BLaER1 treated with 17β-estradiol and CSF1 and Interleukin-3, amounts not matched to agents 10 nM and 100 nM (cell line): ENCODE results near the gene LIPG.

Experiments used
- H3K27ac ChIP-seq, 11 experiments: shearing (Covaris generic); formaldehyde crosslinking; 2 replicates each; pipeline ENCODE4 v1.8.1; 2022
- H3K27me3 ChIP-seq, 11 experiments: shearing (Covaris generic); formaldehyde crosslinking; 2 replicates each; pipeline ENCODE4 v1.8.1; 2022
- H3K36me3 ChIP-seq, 11 experiments: shearing (Covaris generic); formaldehyde crosslinking; 2 replicates each; pipeline ENCODE4 v1.8.1; 2022
- H3K4me1 ChIP-seq, 10 experiments: shearing (Covaris generic); formaldehyde crosslinking; 2 replicates each; pipeline ENCODE4 v1.8.1; 2022
- H3K4me2 ChIP-seq, 11 experiments: shearing (Covaris generic); formaldehyde crosslinking; 2 replicates each; pipeline ENCODE4 v1.8.1; 2022
- H3K4me3 ChIP-seq, 10 experiments: shearing (Covaris generic); formaldehyde crosslinking; 2 replicates each; pipeline ENCODE4 v1.8.1; 2022
- H3K9ac ChIP-seq, 11 experiments: shearing (Covaris generic); formaldehyde crosslinking; 2 replicates each; pipeline ENCODE4 v1.8.1; 2022
- H3K9me3 ChIP-seq, 11 experiments: shearing (Covaris generic); formaldehyde crosslinking; replicated peaks in 1 of 11; 2 replicates each; pipeline ENCODE4 v1.8.1; 2022
- H4K20me1 ChIP-seq, 11 experiments: shearing (Covaris generic); formaldehyde crosslinking; 2 replicates each; pipeline ENCODE4 v1.8.1; 2022
- Cebpa-rat ChIP-seq, 11 experiments: shearing (Covaris generic); IDR thresholded peaks; 2 replicates each; pipeline ENCODE4 v1.8.1; 2022

Gene LIPG

DNA sequence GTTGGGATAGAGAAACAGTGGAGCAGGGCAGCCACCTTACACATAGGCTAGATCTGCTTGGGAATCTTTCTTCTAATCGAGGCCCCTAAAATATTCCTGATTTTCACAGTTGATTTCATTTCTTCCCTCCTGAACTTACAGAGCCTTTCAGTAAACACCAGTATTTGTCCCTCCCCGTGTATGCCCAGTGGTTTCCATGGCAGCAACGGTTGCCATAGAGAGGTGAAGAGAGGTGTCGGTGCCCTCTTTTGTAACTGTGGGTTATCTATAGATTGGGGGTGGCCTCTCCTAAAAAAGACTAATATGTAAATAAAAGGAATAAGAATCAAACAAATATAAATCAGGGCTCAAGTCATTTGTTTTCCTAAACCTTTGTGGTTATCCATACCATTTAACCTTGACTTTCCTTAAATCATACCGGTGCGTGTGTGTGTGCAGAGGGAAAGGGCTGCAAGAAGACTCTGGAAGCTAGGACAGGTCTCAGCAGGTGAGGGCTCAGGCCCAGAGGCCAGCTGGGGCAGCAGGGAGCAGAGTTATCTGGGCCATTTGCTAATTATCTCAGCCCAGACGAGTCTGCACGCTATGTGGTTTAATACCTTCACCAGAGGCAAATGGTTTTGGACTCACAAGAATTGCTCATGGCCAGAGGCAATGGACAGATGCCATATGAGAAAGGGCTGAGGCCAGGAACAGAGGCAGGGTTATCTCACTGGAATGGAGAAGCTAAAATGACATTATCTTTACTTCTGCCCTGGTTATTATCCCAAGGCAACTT lies 35.5 kb downstream of the LIPG start:
- Histone ChIP-seq H3K4me1 (no peaks in the 10 kb centered on the region), H3K4me3 (no peak overlapping the region), H3K36me3 (no peaks in the 10 kb centered on the region), H3K9me3 (no peaks in the 10 kb centered on the region), H3K27me3 (no peaks in the 10 kb centered on the region), H3K27ac (no peak overlapping the region), H3K4me2 (no peak overlapping the region), H3K9ac (no peak overlapping the region), H4K20me1 (no peaks in the 10 kb centered on the region)
- TF ChIP-seq Cebpa-rat (IDR thresholded peaks at IDR 0.05), result no peak

DNA sequence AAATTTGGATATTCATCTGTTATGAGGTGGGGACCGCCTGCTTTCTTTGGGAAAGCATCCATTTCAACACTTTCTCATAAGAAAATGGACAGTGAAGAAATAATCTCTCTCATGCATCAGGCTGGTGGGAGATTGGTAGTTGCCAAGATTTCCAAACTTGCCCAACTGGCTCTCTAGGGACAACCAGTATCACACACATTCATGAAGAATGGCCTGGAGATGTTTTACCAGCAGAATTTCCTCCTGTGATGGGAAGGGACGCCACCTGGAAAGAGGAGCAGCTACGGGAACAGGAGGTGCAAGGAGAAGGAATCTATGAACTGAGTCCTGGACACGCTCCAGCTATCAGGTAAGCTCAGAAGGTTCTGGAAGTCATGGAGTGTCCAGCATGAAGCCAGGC lies 39.4 kb downstream of the LIPG start:
- H3K9ac ChIP-seq, result no peak overlapping the region
- TF ChIP-seq Cebpa-rat (IDR thresholded peaks at IDR 0.05), result no peak
- no peak overlapping the region for H3K4me3 ChIP-seq
- no peaks in the 10 kb centered on the region for H3K4me1 ChIP-seq
- no peaks in the 10 kb centered on the region for H3K27me3 ChIP-seq
- no peak overlapping the region for H3K4me2 ChIP-seq
- no peaks in the 10 kb centered on the region; a peak in 1 of 22 replicates for H3K36me3 ChIP-seq
- H3K27ac ChIP-seq, result no peak overlapping the region
- no peaks in the 10 kb centered on the region for H4K20me1 ChIP-seq
- peaks cover 9 to 15% (median 11%) of the 10 kb centered on the region in 11 experiments for H3K9me3 ChIP-seq

DNA sequence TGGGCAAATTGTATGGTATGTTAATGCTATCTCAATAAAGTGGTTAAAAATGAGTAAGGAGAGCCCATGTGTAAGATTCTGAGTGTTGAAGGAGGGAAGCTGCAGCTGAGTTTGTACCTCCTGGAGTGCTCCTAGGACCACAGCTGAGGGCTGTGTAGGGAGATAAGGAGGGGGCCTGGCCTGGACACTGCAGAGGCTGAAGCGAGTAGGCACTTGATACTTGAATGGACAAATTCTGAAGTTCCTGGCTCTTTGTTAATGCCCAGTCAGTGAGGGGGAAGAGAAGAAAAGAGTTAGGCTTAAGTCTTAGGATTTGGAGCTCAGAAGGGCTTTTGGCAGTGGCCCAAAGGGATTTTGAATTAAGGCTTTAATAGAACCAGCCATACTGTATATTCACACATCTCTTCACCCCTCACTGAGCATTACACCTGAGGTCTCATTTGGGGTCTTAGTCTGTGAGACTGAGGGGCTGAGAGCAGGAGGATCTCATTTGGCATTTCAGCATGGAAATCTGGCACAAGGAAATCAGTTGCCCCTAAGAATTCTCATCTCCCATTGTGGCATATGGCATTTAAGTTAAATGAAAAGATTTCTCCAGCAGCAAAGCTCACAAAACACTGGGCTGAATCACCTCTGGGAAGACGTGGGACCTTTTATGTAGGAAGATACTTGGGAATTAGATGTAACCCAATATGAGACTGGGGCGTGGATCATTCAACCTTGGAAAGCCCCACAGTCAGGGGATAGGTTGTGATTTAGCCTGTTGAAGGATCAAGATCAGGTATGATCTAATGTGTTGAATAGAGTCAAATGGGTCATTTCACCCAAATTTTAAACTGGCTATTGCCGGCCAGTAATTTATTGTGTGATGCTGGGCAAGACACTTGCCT lies 46.8 kb downstream of the LIPG start:
- H3K27me3 ChIP-seq, result no peaks in the 10 kb centered on the region
- no peak overlapping the region for H3K4me2 ChIP-seq
- H3K4me3 ChIP-seq, result no peak overlapping the region
- no peaks in the 10 kb centered on the region for H3K4me1 ChIP-seq
- H3K9me3 ChIP-seq, result peaks cover 9 to 15% (median 11%) of the 10 kb centered on the region in 11 experiments
- TF ChIP-seq Cebpa-rat (IDR thresholded peaks at IDR 0.05), result no peak
- no peaks in the 10 kb centered on the region; a peak in 1 of 22 replicates for H3K36me3 ChIP-seq
- no peak overlapping the region for H3K27ac ChIP-seq
- H3K9ac ChIP-seq, result no peak overlapping the region
- no peaks in the 10 kb centered on the region for H4K20me1 ChIP-seq

DNA sequence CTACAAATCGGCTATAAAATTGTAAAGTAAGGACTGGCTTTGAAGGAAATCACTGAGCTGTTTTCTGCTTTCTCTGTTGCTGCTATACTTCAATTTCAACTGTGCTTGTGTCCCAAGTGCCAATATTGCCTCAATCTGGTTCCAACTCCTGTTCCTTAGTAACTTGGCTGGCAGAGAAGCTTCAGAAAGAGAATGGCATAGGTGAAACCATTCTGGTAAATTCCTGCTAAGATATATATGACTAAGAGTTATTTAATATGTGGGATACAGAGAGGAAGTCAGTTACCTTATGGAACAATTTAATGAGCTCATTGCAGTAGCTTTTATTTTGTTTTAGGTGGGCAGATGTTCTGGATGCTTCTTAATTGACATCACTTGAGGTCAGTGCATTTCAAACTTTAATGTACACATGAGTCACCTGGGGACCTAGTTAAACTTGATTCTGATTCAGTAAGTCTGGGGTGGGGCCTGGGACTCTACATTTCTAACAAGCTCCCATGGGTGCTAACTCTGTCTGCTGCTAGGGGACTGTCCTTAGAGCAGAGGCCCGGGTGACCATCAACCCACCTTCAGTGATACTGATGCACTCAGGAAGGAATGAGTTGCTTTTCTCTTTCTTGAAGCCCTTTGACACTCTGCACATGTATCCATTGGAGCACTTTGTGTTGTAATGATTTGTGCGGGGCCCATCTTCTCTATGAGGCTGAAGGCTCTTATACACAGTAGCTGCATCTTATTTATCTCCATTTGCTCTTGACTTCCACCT lies 47.6 kb downstream of the LIPG start:
- Histone ChIP-seq H4K20me1 (no peaks in the 10 kb centered on the region), H3K4me1 (no peaks in the 10 kb centered on the region), H3K27me3 (no peaks in the 10 kb centered on the region), H3K27ac (no peak overlapping the region), H3K9me3 (peaks cover 9 to 15% (median 11%) of the 10 kb centered on the region in 11 experiments), H3K4me3 (no peak overlapping the region), H3K4me2 (no peak overlapping the region), H3K9ac (no peak overlapping the region), H3K36me3 (no peaks in the 10 kb centered on the region; a peak in 1 of 22 replicates)
- no peak for TF ChIP-seq Cebpa-rat (IDR thresholded peaks at IDR 0.05)

DNA sequence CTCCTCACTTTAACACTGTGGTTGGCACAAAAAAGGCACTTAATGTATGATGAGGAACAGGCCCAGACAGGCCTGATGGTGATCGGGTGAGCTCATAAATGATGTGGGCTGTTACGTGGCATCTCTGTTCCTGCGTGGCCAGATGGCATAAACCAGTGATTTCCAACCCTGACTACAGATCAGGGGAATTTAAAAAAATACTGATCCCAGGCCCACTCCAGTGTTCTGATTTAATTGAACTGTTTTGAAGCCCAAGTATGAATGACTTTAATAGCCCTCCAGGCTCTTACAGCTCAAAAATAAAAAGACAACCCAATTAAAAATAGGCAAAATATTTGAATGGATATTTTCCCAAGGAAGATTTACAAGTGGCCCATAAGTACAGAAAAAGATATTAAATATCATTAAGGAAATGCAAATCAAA lies 48.2 kb downstream of the LIPG start:
- H3K4me2 ChIP-seq, result no peak overlapping the region
- H4K20me1 ChIP-seq, result no peaks in the 10 kb centered on the region
- H3K4me3 ChIP-seq, result no peak overlapping the region
- H3K36me3 ChIP-seq, result no peaks in the 10 kb centered on the region; a peak in 1 of 22 replicates
- no peak for TF ChIP-seq Cebpa-rat (IDR thresholded peaks at IDR 0.05)
- no peaks in the 10 kb centered on the region for H3K27me3 ChIP-seq
- peaks cover 7 to 12% (median 9%) of the 10 kb centered on the region in 11 experiments for H3K9me3 ChIP-seq
- H3K9ac ChIP-seq, result no peak overlapping the region
- H3K4me1 ChIP-seq, result no peaks in the 10 kb centered on the region
- no peak overlapping the region for H3K27ac ChIP-seq

DNA sequence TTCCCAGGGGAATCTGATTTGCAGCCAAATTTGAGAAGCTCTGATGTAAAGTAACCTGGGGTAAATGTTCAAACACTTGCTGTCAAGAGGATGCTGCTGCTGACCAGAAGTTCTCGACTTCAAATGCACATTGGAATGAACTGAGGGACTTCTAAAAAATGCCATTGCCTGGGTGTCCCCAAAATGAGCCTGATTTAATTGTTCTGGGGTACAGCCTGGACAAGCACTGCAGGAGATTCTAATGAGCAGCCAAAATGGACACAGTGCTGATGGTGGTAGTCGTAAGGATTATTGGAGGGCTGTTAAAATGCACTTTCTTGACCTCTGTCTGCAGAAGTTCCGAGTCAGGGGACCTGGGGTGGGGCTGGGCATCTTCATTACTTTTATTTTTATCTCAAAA lies 49.5 kb downstream of the LIPG start:
- Histone ChIP-seq H3K9ac (no peak overlapping the region), H3K4me3 (no peak overlapping the region), H4K20me1 (no peaks in the 10 kb centered on the region), H3K36me3 (no peaks in the 10 kb centered on the region), H3K4me1 (peaks cover 0 to 9% (median 0%) of the 10 kb centered on the region in 10 experiments; a peak in 1 of 20 replicates), H3K27me3 (no peaks in the 10 kb centered on the region), H3K4me2 (no peak overlapping the region), H3K9me3 (no peaks in the 10 kb centered on the region), H3K27ac (no peak overlapping the region)
- TF ChIP-seq Cebpa-rat (IDR thresholded peaks at IDR 0.05), result no peak

DNA sequence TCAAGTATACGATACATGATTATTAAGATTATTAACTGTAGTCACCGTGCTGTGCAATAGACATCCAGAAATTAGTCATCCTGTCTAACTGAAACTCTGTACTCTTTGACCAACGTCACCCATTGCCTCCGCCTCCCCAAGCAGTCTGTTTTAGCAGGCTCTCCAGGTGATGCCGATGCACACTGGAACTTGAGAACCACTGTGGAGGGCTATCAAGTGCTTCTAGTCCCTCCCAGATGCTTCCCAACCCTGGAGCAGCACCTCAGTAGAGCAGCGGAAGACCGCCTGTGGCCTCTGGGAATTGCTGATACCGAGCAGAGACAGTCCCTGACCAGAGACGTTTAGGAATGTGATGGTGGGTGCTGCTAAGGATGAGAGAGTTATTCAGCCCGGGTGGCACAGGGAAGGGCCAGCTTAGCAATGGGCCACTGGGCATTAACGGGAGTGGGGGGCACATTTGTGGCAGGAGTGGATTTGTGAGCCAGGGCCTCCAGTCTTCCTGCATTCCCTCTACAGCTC lies 50.7 kb downstream of the LIPG start:
- no peaks in the 10 kb centered on the region for H3K9me3 ChIP-seq
- no peaks in the 10 kb centered on the region for H4K20me1 ChIP-seq
- peaks cover 0 to 11% (median 0%) of the 10 kb centered on the region in 10 experiments; a peak in 1 of 20 replicates for H3K4me1 ChIP-seq
- no peak overlapping the region for H3K4me3 ChIP-seq
- no peak overlapping the region for H3K9ac ChIP-seq
- H3K27me3 ChIP-seq, result no peaks in the 10 kb centered on the region
- H3K36me3 ChIP-seq, result no peaks in the 10 kb centered on the region
- no peak overlapping the region for H3K4me2 ChIP-seq
- no peak overlapping the region for H3K27ac ChIP-seq
- TF ChIP-seq Cebpa-rat (IDR thresholded peaks at IDR 0.05), result no peak

DNA sequence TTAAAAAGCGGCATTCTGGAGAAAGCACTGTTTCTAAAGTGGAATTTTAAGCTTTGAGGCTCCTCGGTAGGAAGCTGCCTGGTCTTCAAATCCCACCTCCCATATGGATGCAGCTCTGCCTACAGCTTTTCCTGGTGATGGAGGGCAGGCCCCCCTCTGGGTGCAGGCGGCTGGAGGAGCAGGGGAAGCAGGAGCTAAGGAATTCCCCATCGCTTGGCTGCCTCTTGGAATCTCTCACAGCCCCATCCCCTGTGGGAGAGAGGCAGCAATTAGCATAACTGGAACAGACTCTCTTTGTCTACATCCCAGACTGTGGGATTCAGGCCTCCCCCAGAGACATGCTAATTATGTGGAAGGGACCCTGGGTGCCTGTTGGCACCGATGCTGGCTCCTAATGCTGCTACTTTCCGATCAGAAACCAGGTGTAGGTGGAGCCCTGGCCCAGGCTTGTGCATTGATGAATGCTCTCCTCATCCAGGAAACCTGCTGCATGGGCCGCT lies 51.3 kb downstream of the LIPG start:
- Histone ChIP-seq H3K4me1 (peaks cover 0 to 11% (median 0%) of the 10 kb centered on the region in 10 experiments; a peak in 1 of 20 replicates), H3K36me3 (no peaks in the 10 kb centered on the region), H4K20me1 (no peaks in the 10 kb centered on the region), H3K4me3 (no peak overlapping the region), H3K4me2 (no peak overlapping the region), H3K27ac (no peak overlapping the region), H3K27me3 (no peaks in the 10 kb centered on the region), H3K9ac (no peak overlapping the region), H3K9me3 (no peaks in the 10 kb centered on the region)
- no peak for TF ChIP-seq Cebpa-rat (IDR thresholded peaks at IDR 0.05)
